ENCODE data around the gene ABCA8. TPM values are rescaled to one million over a fixed set of nuclear protein-coding genes. Genes with fewer than 3 reads are reported as not detected.
"Not testable (repeated sequence)": the region's sequence is repeated elsewhere in the genome, so short reads cannot be mapped to it uniquely, and the experiment has no call there.

ABCA8 gene, protein sequence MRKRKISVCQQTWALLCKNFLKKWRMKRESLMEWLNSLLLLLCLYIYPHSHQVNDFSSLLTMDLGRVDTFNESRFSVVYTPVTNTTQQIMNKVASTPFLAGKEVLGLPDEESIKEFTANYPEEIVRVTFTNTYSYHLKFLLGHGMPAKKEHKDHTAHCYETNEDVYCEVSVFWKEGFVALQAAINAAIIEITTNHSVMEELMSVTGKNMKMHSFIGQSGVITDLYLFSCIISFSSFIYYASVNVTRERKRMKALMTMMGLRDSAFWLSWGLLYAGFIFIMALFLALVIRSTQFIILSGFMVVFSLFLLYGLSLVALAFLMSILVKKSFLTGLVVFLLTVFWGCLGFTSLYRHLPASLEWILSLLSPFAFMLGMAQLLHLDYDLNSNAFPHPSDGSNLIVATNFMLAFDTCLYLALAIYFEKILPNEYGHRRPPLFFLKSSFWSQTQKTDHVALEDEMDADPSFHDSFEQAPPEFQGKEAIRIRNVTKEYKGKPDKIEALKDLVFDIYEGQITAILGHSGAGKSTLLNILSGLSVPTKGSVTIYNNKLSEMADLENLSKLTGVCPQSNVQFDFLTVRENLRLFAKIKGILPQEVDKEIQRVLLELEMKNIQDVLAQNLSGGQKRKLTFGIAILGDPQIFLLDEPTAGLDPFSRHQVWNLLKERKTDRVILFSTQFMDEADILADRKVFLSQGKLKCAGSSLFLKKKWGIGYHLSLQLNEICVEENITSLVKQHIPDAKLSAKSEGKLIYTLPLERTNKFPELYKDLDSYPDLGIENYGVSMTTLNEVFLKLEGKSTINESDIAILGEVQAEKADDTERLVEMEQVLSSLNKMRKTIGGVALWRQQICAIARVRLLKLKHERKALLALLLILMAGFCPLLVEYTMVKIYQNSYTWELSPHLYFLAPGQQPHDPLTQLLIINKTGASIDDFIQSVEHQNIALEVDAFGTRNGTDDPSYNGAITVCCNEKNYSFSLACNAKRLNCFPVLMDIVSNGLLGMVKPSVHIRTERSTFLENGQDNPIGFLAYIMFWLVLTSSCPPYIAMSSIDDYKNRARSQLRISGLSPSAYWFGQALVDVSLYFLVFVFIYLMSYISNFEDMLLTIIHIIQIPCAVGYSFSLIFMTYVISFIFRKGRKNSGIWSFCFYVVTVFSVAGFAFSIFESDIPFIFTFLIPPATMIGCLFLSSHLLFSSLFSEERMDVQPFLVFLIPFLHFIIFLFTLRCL (N-terminal part only)
- total RNA-seq, result 3.9 TPM

DNA sequence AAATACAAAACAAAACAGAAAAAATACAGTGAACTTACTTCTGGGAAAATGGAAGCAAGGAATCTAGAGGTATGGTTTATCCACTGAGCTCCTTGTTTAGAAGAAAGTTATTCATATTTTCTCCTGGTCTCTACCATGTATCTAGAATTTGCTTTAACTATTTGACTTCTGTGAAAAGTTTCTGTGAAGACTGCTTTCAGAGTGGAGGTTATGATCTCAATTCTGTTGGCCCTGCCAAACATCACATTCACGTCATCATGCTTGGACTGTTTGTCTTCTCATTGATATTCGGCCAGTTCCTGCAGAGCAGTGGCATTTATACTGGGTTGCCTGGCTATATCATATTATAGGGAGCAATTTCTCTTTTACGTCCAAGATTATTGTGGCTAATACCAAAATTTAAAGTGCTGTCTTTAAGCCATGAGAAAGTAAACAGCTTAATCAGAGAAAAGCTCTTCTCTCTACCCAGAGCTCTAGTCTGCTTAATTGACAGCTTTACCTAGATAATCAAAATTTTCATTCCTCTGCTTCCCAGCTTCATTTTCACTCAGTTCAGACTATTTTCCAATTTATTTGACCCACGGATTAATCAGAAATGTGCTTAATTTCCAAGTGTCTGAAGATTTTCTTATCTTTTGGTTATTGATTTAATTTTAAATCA lies at the start of gene ABCA8:
ABCA8 (minus strand) TSS at position 212 of the 661 bp plus-strand sequence. CDS start 13,358 bp downstream, outside the sequence.
- peak; percentile 2 for DNase-seq

DNA sequence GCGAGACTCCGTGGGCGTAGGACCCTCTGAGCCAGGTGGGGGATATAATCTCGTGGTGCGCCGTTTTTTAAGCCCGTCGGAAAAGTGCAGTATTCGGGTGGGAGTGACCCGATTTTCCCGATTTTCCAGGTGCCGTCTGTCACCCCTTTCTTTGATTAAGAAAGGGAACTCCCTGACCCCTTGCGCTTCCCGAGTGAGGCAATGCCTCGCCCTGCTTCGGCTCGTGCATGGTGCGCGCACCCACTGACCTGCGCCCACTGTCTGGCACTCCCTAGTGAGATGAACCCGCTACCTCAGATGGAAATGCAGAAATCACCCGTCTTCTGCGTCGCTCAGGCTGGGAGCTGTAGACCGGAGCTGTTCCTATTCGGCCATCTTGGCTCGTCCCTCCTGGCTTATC lies 49.6 kb upstream of the ABCA8 start:
- not testable (repeated sequence) for DNase-seq

DNA sequence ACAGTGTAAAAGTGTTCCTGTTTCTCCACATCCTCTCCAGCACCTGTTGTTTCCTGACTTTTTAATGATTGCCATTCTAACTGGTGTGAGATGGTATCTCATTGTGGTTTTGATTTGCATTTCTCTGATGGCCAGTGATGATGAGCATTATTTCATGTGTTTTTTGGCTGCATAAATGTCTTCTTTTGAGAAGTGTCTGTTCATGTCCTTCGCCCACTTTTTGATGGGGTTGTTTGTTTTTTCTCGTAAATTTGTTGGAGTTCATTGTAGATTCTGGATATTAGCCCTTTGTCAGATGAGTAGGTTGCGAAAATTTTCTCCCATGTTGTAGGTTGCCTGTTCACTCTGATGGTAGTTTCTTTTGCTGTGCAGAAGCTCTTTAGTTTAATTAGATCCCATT lies 44.6 kb upstream of the ABCA8 start:
- DNase-seq, result not testable (repeated sequence)

DNA sequence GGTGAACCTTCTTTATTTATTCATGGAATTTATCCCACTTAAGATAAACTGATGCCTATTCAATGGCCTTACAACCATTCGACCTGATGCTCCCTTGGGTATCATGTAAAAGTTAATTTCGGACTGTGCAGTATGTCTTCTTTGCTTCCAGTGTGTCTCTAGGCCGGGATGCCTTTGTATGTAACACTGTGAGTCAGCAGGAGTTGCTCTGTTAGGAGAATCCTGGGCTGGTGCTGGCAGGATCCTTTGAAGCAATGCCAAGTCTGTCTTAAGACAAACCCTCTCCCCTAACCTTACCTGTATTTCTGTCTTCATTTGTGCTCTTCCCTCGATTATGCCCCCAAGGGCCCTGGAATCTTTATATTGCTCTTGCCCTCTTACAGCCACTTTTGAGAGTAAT lies 37.9 kb upstream of the ABCA8 start:
- DNase-seq, result no peak

DNA sequence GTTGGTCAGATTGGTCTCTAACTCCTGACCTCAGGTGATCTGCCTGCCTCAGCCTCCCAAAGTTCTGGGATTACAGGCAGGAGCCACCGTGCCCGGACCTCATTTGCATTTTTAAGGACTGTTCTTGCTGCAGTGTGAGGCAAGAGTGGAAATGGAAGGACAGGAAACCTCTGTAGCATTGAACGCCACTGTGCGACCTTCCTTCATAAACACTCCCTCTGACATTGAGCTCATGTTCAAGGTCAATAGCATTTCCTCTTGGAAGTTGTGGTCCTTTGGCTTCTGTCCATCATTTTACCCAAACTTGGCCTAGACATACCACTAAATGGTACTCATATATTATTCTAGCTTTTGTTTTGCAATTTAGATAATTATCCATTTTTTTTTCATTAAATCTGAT lies 32.8 kb upstream of the ABCA8 start:
- no peak for DNase-seq

DNA sequence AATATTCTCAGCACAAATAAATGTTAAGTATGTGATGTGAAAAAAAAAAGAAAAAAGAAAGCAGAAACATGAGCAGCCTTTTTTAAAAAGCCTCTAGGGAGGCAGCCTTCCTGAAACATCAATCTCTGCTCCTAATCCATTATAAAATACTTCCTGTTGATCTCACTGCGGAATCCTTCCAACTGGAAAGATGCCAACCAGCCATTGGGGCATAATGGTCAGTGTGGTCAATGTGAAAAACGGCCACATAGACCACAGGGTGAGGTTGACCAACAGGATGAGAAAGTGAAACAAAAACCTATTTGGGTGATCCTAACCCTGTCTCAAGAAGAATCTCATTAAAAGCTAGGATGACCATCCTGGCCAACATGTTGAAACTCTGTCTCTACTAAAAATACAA lies 26.1 kb upstream of the ABCA8 start:
- peak; percentile 8 for DNase-seq

DNA sequence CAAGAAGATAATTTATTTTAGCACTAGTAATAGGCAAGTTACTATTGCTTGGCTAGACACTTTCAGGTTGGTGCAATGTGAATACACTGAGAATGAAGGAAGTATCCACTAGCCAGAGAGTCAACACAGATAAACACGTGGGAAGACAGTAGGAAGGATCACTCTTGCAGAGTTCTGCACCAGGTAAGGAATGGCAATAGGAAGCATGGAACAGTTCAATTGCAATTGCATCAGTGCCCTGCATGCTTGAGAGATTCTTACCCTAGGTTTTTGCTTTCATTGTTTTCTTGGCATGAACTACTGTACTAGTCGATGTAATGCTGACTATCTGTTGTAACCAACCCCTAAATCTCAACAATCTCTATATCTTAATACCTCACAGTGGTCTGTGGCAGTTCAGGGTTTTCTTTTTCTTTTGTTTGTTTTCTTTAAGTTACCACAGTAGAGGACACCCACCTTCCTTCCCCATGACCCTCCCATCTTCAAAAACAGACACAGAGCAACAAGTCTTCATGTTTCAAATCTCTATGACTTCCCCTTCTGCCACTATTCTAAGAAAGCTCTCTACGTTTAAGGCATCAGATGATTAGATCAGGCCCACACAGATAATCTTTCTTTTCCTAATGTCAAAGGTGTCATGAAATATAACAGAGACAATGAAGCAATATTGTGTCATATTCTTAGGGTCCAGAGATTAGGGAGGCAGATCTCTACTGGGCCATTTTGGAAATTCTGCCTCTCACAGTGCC lies 18.1 kb upstream of the ABCA8 start:
- DNase-seq, result no peak

DNA sequence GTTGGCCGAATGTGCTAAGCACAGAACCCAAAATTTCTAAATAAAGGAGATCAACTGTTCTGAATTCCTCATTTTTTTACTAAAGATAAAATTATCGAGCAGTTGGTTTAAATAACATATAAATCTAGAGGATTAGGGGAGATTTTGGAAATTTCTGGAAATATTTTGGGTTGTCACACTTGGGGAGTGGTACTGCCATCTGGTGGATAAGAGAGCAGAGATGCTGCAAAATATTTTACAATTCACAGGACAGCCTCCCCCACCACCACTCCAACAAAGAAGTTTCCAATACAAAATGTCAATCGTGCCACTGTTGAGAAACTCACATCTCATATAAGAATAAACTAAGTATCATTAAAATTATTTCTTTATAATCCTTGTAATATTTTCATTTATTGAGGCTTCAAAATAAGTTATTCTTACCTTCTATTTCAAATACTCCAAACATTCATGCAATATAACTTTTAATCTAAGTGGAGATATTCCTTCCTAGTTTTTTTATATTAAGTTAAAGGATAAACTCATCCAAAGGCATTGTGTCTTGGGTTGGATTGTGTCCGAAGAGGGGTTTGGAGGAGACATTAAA lies 17.0 kb upstream of the ABCA8 start:
- DNase-seq, result no peak

DNA sequence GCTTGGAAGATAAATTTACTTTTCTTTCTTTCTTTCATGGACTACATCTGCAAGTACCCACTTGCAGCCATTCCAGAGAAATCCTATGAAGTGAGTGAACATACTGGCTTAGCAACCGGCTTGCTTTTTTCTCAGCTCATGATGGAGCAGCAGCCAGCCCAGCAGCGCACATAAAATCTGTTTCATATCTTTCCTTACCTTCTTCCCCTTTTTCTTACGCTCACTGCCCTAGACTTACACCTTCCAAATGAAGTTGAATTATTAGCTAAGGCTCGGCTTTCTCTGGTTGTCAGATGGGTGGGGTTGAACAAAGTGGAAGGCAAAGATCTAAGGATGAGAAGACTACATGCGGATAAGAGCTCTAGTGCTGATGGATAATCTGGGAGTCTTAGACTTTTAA lies 13.9 kb upstream of the ABCA8 start:
- DNase-seq, result no peak

DNA sequence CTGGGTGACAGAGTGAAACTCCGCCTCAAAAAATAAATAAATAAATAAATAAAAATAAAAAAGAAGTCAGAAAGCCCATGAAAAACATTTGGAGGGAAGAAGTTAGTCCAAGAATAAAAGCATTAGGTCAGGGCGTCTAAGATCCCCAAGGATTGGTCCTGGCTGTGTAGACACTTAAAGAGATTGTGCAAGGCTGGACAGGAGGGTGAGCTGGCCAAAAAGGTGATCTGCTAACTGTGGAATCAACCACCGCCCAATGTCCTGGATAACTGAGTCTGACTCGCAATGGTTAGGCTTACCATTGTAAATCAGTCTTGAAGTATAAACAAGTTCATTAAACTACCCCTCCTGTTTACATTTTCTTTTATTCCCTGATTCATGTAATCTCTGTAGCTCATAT lies 8.8 kb upstream of the ABCA8 start:
- no peak for DNase-seq

DNA sequence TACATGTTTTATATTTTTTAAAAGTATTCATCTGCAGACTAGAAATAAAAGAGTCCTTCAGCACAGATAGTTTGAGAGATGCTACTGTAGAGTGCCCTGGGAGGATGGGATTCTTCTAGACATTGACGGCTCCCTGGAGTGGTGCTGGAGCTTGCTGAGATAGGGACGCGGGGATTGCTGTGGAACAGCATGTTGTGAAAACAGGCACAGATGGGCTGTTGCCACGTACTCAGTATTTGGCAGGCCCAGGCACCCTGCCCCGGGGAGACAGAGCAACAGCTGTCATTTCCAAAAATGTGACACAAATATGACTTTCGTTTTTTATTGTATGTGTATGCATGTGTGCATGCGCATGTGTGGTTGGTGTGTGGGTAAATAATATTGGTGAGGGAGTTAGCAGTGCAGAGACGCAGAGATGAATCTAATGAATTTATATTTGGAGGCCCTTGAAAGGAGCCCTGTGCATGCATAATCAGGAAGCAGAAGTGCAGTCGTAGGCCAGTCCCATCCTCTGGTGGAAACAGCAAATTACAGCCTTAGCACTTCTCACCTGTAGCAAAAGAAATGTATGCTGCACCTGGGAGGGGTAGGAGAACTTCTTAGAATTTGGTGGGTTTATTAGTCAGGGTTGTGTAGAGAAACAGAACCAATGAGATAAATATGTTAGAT lies 6.2 kb upstream of the ABCA8 start:
- DNase-seq, result no peak

DNA sequence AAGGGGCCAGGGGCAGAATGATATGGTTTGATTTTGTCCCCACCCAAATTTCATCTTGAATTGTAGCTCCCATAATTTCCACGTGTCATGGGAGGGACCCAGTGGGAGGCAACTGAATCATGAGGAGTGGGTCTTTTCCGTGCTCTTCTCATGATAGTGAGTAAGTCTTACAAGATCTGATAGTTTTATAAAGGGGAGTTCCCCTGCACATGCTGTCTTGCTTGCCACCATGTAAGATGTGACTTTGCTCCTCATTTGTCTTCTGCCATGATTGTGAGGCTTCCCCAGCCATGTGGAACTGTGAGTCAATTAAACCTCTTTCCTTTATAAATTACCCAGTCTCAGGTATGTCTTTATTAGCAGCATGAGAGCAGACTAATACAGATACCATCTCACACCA lies 3.9 kb upstream of the ABCA8 start:
- DNase-seq, result not testable (repeated sequence)

DNA sequence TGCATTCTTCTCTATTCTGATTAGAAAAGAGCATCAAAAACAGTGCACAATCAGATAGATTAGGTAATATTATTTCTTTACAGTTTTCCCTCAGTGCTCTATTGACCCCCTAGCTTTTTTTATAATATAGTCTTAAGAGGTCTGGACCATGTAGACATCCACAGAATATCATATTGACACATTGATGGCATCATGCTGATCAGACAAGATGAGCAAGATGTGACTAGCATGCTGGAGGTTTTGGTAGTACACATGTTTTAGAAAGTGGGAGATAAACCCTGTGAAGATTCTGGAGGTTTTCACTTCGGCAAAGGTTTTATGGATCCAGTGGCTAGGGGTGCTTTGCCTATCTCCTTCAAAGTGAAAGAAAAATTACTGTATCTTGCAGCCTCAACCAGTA lies 2.8 kb upstream of the ABCA8 start:
- DNase-seq, result no peak

DNA sequence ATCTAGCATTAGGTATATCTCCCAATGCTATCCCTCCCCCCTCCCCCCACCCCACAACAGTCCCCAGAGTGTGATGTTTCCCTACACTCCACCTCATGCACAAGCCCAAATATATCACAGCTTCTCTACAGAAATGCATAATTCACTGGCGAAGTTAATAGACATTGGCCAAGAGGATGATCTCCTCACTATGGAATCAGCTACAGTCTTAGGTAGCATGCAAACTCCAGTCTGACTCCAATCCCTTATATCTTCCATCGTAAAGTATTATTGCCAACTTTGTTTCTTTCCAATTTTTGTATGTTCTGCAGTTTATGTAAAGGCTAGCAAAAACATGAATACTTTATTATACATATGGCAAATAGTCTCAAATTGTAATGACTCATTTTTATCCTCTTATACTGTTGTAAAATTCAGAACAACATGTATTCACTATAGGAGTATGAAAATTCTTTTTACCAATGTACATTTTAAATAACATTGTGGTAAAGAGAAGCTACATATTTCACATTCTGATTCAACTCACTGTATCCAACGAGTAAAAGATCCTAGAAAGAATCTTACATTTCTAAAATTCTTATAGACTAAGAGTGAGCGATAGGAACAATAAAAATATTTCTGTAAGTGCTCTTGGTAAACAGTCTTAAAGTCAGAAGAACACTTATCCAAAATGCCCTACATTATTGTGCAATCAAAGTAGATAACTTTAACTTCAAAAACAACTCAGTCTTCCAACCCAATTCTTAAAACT lies 871 bp downstream of the ABCA8 start:
- no peak for DNase-seq

DNA sequence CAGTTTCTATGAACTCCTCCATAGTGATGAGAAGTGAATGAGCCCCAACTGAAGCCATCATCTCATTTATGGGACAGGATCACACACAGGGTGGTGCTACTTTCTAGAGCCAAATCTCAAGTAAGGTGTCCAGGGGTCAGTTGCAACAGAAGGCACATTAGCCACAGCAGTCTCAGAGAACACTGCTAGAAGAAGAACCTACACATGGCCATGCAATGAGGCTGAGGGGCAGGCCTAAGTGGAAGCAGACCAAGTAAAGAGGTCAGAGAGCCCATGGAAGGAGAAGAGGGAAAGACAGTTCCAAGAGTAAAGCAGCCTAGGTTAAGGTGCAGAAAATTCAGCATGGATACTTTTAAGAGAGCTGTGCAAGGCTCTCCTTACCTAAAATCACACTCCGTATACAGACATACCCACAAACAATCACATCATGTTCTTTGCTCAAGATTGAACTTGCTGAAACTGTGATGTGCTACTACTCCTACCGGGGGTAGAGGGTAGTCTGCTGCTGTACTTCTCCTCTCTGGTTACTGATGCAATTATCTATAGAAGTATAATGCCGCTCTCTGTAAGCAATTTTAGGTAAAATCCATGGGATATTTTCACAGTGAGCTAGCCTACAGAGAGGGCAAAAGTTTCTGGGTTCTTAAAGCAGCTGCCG lies 1.7 kb downstream of the ABCA8 start:
- DNase-seq, result no peak

DNA sequence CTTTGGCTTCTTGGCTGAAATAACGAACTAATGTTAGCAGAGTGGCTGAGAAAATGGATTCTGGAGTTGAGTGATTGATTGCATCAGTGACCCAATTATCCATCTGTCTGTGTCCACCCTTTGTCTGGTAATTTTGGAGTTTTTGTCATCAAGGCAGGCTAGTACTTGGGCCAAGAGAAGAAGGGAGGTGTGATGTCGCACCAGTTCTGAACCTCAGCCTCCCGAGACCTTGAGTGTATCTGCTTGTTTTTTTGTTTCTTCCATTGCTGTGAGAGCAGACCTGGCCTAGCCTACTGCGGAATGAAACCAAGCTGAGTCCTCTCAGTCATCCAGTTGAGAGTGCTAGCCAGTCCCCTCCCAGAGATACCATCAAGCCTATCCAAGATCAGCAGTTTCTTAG lies 4.5 kb downstream of the ABCA8 start:
- no peak for DNase-seq

DNA sequence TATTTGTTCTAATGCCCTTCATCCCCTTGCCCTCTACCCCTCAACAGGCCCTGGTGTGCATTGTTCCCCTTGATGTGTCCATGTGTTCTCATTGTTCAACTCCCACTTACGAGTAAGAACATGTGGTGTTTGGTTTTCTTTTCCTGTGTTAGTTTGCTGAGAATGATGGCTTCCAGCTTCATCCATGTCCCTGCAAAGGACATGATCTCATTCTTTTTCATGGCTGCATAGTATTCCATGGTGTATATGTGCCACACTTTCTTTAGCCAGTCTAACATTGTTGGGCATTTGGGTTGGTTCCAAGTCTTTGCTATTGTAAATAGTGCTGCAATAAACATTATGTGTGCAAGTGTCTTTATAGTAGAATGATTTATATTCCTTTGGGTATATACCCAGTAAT lies 7.3 kb downstream of the ABCA8 start:
- not testable (repeated sequence) for DNase-seq

DNA sequence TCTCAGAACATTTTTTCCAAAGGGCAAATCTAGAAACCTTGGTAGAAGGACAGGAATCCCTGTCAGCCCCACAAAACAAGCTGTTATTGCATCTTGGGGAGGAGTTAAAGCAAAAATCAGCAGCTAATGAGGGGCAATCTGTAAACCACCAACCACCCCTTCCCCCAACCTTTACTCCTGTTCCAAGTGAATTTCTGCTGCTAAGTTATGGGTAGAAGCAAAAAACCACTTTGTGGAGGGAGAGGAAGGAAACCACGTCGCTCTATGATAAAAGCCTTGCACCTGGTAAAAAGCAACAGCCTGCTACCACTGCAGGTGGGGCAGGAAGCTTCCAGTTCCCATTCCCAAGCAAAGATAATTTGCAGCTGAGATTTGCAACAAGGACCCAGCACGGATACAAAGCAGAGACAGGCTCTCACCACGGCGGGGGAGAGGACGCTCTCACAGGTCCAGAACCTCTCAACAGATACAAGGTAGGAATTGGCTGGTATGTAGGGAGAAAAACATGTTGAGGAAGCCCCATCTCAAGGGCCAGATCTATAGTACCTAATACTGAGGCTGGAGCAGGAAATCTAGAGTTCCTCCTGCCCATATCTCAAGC lies 10.7 kb downstream of the ABCA8 start:
- DNase-seq, result no peak

DNA sequence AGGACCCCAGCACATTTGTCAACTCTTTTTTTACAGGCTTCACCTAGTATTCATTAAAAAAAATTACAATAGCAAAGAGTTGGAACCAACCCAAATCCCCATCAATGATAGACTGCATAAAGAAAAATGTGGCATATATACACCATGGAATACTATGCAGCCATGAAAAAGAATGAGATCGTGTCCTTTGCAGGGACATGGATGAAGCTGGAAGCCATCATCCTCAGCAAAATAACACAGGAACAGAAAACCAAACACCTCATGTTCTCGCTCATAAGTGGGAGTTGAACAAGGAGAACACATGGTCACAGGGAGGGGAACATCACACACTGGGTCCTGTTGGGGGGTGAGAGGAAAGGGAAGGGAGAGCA lies 11.4 kb downstream of the ABCA8 start:
- not testable (repeated sequence) for DNase-seq

Data from occipital lobe (tissue), 2 donors.